SK-N-SH treated with all-trans-retinoic acid at 6 μM for 48 hours (cell line): ENCODE measurements around the gene SMIM10L2A.

ENCODE experiments used
- ATAC-seq: fragments of 200-7000 bp; cut with Tn5 transposase; 3 replicates; pipeline ENCODE4 v1.9.1; 2020; ENCODE audit warnings: mild to moderate bottlenecking, moderate library complexity
- ARNTL ChIP-seq: fragments of 450-650 bp; formaldehyde crosslinking; IDR thresholded peaks from 2 replicates; pipeline ENCODE4 v1.5.0; 2020; ENCODE audit warnings: low read depth, mild to moderate bottlenecking, moderate library complexity, borderline replicate concordance
- BACH2 ChIP-seq: fragments of 250-450 bp; sonication (Bioruptor Pico); IDR thresholded peaks from 2 replicates; pipeline ENCODE4 v1.9.0; 2021; ENCODE audit warnings: mild to moderate bottlenecking, borderline replicate concordance
- ESRRG ChIP-seq: fragments of 250-450 bp; sonication (Bioruptor Pico); IDR thresholded peaks from 2 replicates; pipeline ENCODE4 v1.6.1; 2021; ENCODE audit warnings: mild to moderate bottlenecking
- GLIS3 ChIP-seq: fragments of 250-450 bp; sonication (Bioruptor Pico); IDR thresholded peaks from 2 replicates; pipeline ENCODE4 v1.5.0; 2020; ENCODE audit warnings: mild to moderate bottlenecking, moderate library complexity
- ISL1 ChIP-seq: fragments of 250-450 bp; sonication (Bioruptor Pico); IDR thresholded peaks from 2 replicates; pipeline ENCODE4 v2.1.2; 2022; ENCODE audit warnings: mild to moderate bottlenecking, moderate library complexity
- OSR1 ChIP-seq: fragments of 250-450 bp; sonication (Bioruptor Pico); IDR thresholded peaks from 2 replicates; pipeline ENCODE4 v1.8.0; 2022; ENCODE audit warnings: moderate library complexity, mild to moderate bottlenecking, inconsistent platforms
- RARB ChIP-seq: fragments of 250-450 bp; sonication (Bioruptor Pico); IDR thresholded peaks from 2 replicates; pipeline ENCODE4 v1.8.0; 2021; ENCODE audit warnings: mild to moderate bottlenecking, moderate library complexity
- SNAI2 ChIP-seq: fragments of 250-450 bp; sonication (Bioruptor Pico); IDR thresholded peaks from 2 replicates; pipeline ENCODE4 v1.5.0; 2020; ENCODE audit warnings: mild to moderate bottlenecking, moderate library complexity
- TCF4 ChIP-seq: fragments of 250-450 bp; sonication (Bioruptor Pico); IDR thresholded peaks from 2 replicates; pipeline ENCODE4 v1.8.0; 2021; ENCODE audit warnings: mild to moderate bottlenecking, moderate library complexity, borderline replicate concordance
- TOX ChIP-seq: fragments of 250-450 bp; sonication (Bioruptor Pico); IDR thresholded peaks from 2 replicates; pipeline ENCODE4 v1.8.0; 2021; ENCODE audit warnings: mild to moderate bottlenecking, moderate library complexity, borderline replicate concordance
- ZC3H10 ChIP-seq: fragments of 250-450 bp; sonication (Bioruptor Pico); IDR thresholded peaks from 2 replicates; pipeline ENCODE4 v1.5.1; 2021; ENCODE audit warnings: mild to moderate bottlenecking, moderate library complexity
- ZFP3 ChIP-seq: fragments of 250-450 bp; sonication (Bioruptor Pico); IDR thresholded peaks from 2 replicates; pipeline ENCODE4 v1.5.0; 2020; ENCODE audit warnings: mild to moderate bottlenecking, moderate library complexity
- ZFP30 ChIP-seq: fragments of 450-650 bp; formaldehyde crosslinking; IDR thresholded peaks from 2 replicates; pipeline ENCODE4 v1.5.0; 2022; ENCODE audit warnings: mild to moderate bottlenecking, moderate library complexity
- ZNF565 ChIP-seq: fragments of 450-650 bp; formaldehyde crosslinking; conservative IDR thresholded peaks from 2 replicates; pipeline ENCODE4 v1.5.0; 2020; ENCODE audit warnings: low read depth, mild to moderate bottlenecking, moderate library complexity
- ZNF70 ChIP-seq: fragments of 450-650 bp; formaldehyde crosslinking; IDR thresholded peaks from 2 replicates; pipeline ENCODE4 v1.5.0; 2020; ENCODE audit warnings: mild to moderate bottlenecking, moderate library complexity
- ZNF8 ChIP-seq: fragments of 450-650 bp; formaldehyde crosslinking; IDR thresholded peaks from 2 replicates; pipeline ENCODE4 v1.5.0; 2020; ENCODE audit warnings: mild to moderate bottlenecking, moderate library complexity
- TF ChIP-seq, protein P1 (sequence below): fragments of 250-450 bp; sonication (Bioruptor Pico); IDR thresholded peaks from 2 replicates; pipeline ENCODE4 v1.8.0; 2020; ENCODE audit warnings: mild to moderate bottlenecking, moderate library complexity, borderline replicate concordance
- TF ChIP-seq, protein P2 (sequence below): fragments of 250-450 bp; sonication (Bioruptor Pico); IDR thresholded peaks from 2 replicates; pipeline ENCODE4 v1.5.1; 2020; ENCODE audit warnings: low read depth, mild to moderate bottlenecking, moderate library complexity
- TF ChIP-seq, protein P3 (sequence below): fragments of 250-450 bp; sonication (Bioruptor Pico); IDR thresholded peaks from 2 replicates; pipeline ENCODE4 v1.5.0; 2020; ENCODE audit warnings: mild to moderate bottlenecking, moderate library complexity
- TF ChIP-seq, protein P4 (sequence below): fragments of 250-450 bp; sonication (Bioruptor Pico); IDR thresholded peaks from 2 replicates; pipeline ENCODE4 v1.5.1; 2021; ENCODE audit warnings: mild to moderate bottlenecking, moderate library complexity

SMIM10L2A gene

DNA sequence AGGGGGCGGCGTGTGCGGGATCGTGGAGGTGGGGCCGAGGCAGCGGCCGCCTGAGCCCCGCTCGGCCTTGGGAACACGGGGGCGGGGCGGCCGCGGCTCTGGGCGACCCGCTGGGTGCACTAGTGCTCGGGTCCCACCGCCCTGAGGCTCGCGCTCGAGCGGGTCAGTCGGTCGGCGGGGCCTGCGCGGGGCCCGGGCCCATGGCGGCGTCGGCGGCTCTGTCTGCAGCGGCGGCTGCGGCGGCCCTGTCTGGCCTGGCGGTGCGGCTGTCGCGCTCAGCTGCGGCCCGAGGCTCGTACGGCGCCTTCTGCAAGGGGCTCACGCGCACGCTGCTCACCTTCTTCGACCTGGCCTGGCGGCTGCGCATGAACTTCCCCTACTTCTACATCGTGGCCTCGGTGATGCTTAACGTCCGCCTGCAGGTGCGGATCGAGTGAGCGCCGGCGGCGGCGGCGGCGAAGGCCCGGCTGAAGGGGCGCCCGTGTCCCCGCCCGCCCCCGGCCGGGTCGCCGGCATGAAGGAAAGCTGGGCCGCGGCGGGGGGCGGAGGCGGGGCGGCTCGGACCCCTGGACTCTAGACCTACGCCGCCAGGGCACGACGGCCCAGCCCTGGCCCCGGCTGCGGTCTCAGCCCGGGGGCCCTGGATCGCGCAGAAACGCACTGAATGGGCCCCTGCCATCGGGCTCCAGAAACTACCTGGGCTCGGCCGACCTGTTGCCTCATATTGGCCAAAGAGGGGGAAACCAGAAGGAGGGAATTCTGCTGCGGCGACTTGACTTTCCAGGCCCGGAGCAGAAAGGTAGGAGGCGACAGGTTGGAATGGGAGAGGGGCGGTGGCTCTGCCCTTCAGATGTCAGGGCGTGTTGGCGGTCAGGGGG, at the start of gene SMIM10L2A:
SMIM10L2A (plus strand) TSS at position 13 of the 878 bp plus-strand sequence; CDS start at position 201, 188 bp downstream.
- no peak for TF ChIP-seq BACH2 (CRISPR knock-in tag)
- TF ChIP-seq TOX (CRISPR knock-in tag) = no peak
- TF ChIP-seq SNAI2 = no peak
- no peak for TF ChIP-seq TCF4 (CRISPR knock-in tag)
- no peak for TF ChIP-seq OSR1 (CRISPR knock-in tag)
- no peak for TF ChIP-seq ZNF70 (CRISPR knock-in tag)
- no peak for TF ChIP-seq ZFP30 (CRISPR knock-in tag)
- TF ChIP-seq ESRRG (CRISPR knock-in tag) = no peak
- TF ChIP-seq, protein P1, sequence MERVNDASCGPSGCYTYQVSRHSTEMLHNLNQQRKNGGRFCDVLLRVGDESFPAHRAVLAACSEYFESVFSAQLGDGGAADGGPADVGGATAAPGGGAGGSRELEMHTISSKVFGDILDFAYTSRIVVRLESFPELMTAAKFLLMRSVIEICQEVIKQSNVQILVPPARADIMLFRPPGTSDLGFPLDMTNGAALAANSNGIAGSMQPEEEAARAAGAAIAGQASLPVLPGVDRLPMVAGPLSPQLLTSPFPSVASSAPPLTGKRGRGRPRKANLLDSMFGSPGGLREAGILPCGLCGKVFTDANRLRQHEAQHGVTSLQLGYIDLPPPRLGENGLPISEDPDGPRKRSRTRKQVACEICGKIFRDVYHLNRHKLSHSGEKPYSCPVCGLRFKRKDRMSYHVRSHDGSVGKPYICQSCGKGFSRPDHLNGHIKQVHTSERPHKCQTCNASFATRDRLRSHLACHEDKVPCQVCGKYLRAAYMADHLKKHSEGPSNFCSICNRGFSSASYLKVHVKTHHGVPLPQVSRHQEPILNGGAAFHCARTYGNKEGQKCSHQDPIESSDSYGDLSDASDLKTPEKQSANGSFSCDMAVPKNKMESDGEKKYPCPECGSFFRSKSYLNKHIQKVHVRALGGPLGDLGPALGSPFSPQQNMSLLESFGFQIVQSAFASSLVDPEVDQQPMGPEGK (CRISPR knock-in tag) = no peak
- TF ChIP-seq ZNF565 (CRISPR knock-in tag) = no peak
- TF ChIP-seq ZFP3 = no peak
- TF ChIP-seq, protein P2, sequence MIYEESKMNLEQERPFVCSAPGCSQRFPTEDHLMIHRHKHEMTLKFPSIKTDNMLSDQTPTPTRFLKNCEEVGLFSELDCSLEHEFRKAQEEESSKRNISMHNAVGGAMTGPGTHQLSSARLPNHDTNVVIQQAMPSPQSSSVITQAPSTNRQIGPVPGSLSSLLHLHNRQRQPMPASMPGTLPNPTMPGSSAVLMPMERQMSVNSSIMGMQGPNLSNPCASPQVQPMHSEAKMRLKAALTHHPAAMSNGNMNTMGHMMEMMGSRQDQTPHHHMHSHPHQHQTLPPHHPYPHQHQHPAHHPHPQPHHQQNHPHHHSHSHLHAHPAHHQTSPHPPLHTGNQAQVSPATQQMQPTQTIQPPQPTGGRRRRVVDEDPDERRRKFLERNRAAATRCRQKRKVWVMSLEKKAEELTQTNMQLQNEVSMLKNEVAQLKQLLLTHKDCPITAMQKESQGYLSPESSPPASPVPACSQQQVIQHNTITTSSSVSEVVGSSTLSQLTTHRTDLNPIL = no peak
- TF ChIP-seq RARB (CRISPR knock-in tag) = no peak
- TF ChIP-seq, protein P3, sequence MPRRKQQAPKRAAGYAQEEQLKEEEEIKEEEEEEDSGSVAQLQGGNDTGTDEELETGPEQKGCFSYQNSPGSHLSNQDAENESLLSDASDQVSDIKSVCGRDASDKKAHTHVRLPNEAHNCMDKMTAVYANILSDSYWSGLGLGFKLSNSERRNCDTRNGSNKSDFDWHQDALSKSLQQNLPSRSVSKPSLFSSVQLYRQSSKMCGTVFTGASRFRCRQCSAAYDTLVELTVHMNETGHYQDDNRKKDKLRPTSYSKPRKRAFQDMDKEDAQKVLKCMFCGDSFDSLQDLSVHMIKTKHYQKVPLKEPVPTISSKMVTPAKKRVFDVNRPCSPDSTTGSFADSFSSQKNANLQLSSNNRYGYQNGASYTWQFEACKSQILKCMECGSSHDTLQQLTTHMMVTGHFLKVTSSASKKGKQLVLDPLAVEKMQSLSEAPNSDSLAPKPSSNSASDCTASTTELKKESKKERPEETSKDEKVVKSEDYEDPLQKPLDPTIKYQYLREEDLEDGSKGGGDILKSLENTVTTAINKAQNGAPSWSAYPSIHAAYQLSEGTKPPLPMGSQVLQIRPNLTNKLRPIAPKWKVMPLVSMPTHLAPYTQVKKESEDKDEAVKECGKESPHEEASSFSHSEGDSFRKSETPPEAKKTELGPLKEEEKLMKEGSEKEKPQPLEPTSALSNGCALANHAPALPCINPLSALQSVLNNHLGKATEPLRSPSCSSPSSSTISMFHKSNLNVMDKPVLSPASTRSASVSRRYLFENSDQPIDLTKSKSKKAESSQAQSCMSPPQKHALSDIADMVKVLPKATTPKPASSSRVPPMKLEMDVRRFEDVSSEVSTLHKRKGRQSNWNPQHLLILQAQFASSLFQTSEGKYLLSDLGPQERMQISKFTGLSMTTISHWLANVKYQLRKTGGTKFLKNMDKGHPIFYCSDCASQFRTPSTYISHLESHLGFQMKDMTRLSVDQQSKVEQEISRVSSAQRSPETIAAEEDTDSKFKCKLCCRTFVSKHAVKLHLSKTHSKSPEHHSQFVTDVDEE (CRISPR knock-in tag) = no peak
- TF ChIP-seq ZNF8 (CRISPR knock-in tag) = no peak
- TF ChIP-seq GLIS3 (CRISPR knock-in tag) = no peak
- no peak for TF ChIP-seq ARNTL (CRISPR knock-in tag)
- TF ChIP-seq ISL1 (CRISPR knock-in tag) = no peak
- TF ChIP-seq ZC3H10 (CRISPR knock-in tag) = no peak
- peak; percentile 66 for ATAC-seq

DNA sequence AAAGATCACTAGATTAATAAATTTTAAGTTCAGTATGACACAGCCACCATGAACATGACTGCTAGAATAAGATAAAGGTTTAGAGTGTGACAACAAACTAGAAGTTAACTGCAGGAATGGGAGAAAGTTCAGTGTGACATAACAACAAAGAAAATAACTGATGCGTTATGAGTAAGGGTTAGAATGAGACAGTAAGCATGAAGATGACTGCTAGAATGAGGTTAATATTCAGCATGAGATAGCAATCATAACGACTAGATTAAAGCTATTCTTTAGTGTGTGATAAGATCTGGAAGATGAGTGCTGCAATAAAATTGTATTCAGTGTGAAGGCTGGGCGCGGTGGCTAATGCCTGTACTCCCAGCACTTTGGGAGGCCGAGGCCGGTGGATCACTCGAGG, 48.4 kb upstream of the SMIM10L2A start:
- no peak for ATAC-seq
- no peak for TF ChIP-seq ISL1 (CRISPR knock-in tag)
- TF ChIP-seq BACH2 (CRISPR knock-in tag) = no peak
- TF ChIP-seq SNAI2 = no peak
- no peak for TF ChIP-seq ZFP3
- TF ChIP-seq, protein P3 (CRISPR knock-in tag) = no peak
- TF ChIP-seq, protein P4, sequence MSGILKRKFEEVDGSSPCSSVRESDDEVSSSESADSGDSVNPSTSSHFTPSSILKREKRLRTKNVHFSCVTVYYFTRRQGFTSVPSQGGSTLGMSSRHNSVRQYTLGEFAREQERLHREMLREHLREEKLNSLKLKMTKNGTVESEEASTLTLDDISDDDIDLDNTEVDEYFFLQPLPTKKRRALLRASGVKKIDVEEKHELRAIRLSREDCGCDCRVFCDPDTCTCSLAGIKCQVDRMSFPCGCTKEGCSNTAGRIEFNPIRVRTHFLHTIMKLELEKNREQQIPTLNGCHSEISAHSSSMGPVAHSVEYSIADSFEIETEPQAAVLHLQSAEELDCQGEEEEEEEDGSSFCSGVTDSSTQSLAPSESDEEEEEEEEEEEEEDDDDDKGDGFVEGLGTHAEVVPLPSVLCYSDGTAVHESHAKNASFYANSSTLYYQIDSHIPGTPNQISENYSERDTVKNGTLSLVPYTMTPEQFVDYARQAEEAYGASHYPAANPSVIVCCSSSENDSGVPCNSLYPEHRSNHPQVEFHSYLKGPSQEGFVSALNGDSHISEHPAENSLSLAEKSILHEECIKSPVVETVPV (CRISPR knock-in tag) = no peak
